ENCODE results near the gene MIP.
A peak's percentile ranks its signal among the peaks of the same experiment; 100 is the strongest.
"Not testable (repeated sequence)": the region's sequence is repeated elsewhere in the genome, so short reads cannot be mapped to it uniquely, and the experiment has no call there.

MIP gene

DNA sequence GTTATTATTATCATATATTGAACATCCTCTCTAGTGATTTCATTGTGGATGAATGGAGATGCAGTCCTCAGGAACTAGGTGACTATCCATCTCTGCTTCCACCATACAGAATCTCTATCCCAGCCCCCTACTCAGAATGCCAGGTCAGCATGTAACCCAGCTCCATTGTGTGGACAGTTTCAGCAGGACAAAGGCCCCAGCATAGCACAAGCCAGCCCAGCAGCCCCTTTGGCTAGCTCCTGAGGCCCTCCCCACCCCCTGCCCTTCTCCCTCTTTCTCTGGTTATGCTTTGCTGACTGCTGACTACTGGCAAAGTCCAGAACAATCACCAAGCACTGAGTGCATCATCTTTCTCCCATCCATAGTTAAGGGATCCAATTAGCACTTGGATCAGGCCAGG lies 8.1 kb upstream of the MIP start:
- no peak for DNase-seq

DNA sequence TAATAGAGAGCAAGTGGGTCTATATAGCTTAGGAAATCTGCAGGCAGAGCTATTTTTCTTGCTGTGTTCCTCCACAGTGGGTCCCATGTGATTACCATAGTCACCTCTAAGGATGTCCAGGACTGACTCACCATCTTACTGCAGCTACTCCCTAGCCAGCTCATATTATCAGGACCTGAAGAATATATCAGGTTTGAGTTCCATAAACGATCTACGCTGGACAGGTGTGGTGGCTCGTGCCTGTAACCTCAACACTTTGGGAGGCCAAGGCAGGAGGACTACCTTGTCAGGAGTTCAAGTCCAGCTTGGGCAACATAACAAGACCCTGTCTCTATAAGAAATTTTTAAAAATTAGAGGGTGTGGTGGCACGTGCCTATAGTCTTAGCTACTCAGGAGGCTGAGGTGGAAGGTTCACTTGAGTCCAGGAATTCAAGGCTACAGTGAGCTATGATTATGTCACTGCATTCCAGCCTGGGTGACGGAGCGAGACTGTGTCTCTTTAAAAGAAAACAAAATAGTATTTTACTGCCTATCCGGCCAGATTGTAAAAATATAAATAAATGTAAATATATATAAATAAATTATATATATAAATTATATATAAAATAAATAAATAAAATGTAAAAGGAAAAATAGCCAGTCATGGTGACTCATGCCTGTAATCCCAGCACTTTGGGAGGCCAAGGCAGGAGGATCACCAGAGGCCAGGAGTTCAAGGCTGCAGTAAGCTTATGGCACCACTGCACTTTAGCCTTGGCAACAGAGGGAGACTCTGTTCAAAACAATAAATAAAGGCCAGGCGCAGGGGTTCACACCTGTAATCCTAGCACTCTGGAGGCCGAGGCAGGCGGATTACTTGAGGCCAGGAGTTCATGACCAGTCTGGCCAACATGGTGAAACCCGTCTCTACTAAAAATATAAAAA lies 7.0 kb upstream of the MIP start:
- no peak for DNase-seq

DNA sequence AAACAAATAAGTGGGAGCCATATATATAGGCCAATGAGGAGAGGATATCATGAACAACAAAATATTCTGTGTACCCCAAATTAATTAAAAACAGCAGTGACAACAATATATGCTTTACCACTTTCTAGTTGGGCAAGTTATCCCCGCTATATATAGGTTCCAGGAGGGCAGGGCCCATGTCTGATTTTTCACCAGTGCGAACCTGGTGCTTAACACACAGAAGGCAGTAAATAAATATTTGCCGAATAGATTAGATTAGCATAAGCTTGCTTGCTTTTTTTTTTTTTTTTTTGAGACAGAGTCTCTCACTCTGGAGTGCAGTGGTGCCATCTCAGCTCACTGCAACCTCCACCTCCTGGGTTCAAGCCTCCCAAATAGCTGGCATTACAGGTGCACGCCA lies 3.4 kb upstream of the MIP start:
- DNase-seq, result no peak

GRCh38 chr12:56451147-56451546 lies 3.3 kb downstream of the MIP start:
- no peak for DNase-seq

DNA sequence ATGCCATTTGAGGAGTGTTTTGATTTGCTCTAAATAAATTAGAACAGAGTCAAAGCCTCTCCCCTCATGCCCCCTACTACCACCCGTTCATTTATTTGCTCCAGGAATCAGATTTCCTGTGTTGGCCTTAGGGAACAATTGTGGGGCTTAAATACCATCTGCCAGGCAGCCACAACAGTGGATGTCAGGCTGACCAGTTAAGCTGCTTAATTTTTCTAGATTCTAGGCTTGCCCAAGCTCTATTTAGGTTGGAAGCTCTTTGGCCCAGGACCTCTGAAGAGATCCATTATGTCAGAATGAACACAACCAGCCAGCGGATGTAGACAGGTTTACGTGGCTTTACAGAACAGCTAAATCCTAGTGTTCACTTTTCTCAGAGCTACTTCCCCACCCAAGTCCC lies 4.2 kb downstream of the MIP start:
- DNase-seq, result no peak

- DNase-seq, result no peak
Measured at GRCh38 chr12:56449622-56449984, 4.9 kb downstream of the MIP start.

GRCh38 chr12:56448860-56449621 lies 5.4 kb downstream of the MIP start, which contains the start of gene TIMELESS:
Gene TIMELESS, minus strand, starts transcription at chr12:56449426. Its CDS starts 15,256 bp downstream, at chr12:56434170.
- peak; percentile 89 for DNase-seq

- DNase-seq, result not testable (repeated sequence)
Measured at GRCh38 chr12:56443208-56443607, 11.2 kb downstream of the MIP start.

DNA sequence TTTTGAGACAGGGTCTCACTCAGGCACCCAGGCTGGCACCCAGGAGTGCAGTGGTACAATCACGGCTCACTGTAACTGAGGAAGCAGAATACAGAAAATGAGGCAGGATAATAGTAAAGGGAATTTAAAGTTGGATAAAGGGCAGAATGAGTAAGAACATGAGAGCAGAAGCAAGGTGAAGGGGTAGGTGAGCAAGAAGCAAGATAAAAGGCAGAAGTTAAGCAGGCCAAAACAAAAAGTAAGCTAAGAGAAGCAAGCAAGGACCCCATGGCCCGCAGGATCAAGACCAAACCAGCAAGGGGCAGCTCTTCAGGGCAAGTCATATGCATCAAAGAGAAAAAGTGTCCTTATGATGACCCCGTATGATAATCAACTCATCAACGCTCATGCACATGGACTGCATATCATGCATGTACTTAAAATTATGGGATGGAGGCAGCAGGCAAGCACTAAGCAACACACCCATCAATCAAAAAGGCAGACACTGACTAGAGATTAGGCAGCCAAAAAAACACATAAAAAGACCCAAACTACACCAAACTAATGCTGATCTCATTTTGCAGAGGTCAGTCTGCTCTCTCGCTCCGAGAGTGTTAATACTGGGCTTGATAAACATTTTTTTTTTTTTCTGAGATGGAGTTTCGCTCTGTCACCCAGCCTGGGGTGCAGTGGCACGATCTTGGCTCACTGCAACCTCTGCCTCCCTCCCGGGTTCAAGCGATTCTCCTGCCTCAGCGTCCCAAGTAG lies 16.9 kb downstream of the MIP start:
- no peak for DNase-seq

- no peak for DNase-seq
Measured at GRCh38 chr12:56434828-56435227, 19.6 kb downstream of the MIP start.

DNA sequence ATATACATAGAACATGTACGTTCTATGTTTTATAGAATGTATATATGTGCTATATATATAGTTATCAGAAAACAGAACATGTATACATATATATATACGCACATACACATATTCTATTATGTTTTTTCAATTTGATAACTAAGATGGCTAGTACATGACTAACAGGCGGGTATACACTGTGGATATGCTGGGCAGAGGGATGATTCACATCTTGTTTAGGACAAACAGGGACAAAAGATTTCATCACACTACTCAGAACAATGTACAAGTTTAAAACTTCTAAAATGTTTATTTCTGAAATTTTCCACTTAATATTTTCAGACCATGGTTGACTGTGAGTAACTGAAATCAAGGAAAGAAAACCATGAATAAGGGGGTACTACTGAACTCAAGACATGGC lies 22.6 kb downstream of the MIP start:
- DNase-seq, result no peak

GRCh38 chr12:56431288-56431687 lies 23.2 kb downstream of the MIP start:
- DNase-seq, result no peak

DNA sequence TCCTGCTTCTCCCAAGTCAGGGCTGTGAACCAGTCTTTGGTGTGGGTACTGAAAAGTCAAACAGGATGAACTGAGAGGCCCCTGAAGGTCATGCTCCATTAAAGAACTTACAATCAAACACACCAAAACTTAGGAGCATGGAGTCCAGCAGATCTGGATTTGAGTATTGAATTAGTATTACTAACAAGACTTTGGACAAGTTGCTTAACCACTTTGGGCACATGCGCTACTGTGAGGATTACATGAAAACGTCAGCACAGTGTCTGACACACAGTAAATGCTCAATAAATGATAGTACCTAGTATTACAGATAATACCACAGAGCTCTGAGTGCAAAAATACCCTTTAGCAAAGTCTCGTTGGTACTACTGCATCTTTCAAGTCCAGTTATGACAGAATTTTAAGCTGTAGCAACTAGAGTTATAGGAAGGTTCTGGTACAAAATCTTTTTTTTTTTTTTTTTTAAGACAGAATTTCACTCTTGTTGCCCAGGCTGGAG lies 28.5 kb downstream of the MIP start:
- no peak for DNase-seq

DNA sequence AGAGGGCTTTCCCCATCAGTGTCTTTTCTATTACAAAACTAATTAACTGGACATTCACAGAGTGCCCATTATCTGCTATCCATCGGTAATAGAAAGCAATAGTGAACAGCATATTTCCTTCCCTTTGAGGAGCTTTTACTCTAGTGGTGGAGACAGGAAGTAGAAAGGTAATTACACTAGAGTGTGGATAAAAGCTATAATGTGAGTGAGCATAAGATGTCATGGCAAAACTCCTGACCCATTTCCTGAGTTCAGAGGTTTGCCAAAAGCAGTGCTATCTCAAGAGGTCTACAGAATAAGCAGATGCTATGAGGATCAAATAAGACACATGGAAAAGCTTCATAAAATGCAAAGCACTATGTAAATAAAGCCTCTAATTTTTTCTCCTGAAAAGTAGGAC lies 29.3 kb downstream of the MIP start:
- DNase-seq, result no peak

DNA sequence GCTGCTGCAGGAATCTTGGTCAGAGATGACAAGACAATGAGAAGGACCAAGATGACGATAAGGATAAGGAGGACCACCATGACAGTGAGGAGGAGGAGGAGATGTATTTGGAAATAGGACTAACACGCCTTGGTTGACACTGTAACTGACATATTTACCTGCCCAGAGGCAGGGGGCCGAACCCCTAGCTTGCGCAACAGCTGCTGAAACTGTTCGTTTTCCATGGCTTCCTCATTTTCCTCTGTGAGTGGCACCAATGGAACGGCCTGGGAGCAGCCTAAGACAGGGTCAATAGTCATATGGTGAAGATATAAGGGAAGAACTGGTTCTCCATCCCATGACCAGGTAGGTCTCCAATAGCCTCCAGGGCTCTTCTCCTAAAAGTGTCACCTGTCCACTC lies 34.0 kb downstream of the MIP start:
- no peak for DNase-seq

GRCh38 chr12:56417739-56418138 lies 36.7 kb downstream of the MIP start:
- no peak for DNase-seq

GRCh38 chr12:56414401-56414800 lies 40.1 kb downstream of the MIP start:
- no peak for DNase-seq

GRCh38 chr12:56413392-56413791 lies 41.1 kb downstream of the MIP start:
- DNase-seq, result no peak

DNA sequence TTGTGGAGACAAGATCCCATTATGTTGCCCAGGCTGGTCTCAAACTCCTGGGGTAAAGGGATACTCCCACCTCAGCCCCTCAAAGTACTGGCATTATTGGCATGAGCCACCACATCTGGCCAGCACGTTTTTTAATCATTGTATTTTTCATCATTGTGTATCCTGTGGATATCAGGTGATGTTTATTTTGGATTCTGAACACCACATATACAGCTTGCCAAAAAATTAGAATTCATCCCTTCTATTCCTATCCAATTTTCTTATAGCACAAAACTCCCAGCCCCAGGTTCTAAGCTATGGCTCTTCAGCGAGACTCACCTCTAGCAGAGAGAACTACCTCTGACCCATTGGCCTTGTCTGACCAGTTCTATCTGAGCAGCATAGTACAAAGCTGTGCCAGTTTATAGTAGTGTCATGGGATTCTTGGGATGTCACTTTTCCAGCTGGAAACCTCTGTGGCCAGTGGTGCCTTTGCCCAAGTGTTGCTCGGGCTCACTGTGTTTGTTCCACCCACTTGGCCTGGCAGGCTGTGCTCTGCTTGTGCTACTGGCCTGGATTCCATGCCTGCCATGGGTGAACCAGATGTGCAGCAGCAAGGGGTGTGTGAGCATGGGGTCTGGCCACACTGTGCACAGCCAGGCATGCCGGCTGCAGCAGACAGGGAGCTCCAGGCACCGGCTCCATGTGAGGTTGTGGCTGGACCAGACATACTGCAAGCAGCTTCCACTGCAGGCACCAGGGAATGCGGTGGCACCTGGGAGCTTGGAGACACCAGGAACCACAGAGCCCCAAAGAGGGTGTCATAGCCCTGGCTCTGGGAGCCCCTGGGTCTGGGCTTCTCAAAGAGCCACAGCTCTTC lies 42.4 kb downstream of the MIP start:
- DNase-seq, result no peak

DNA sequence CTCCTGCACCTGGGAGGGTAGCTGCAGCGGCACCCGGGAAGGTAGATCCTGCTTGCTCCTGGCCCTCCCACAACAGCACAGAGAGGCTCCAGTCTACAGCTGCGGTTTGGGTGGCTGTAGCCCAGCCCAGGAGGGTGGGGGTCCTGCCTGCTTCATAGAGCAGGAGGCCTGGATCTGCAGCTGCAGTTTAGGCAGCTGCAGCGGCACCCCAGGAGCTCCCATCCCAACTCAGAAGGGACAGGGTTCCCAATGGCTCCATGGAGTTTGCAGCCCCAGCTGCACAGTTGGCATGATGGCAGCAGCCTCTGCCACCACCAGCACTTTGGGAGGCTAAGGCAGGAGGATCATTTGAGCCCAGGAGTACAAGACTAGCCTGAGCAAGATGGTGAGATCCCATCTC lies 43.7 kb downstream of the MIP start:
- DNase-seq, result no peak

DNA sequence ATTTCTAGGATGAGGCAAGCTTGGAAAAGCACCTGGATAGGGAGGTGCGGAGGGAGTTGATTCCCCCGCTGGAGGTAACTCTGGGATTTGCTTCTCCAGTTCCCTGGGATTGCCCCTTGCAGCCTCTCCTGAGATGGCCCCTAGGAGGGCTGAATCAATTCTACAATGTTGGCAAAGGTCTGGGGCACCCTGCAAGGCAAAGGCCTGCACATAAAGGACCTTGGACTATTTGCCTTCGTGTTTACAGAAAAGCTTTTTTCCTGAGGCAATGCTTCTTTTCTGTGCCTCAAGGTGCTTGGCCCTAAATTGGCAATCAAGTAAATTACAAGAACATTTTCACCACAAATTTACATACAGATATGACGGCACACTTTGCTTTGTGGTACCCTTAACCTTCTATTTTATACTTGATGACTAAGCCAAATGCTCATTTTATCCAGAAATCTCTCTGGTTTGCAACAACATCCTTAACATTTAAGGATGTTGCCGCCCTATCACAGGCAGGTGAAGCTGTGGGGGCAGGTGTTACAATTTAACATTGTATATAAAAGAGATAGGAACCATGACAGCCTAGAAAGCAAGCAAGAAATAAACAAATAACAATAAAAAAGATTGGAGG lies 45.5 kb downstream of the MIP start:
- no peak for DNase-seq

GRCh38 chr12:56404227-56404626 lies 50.2 kb downstream of the MIP start:
- DNase-seq, result not testable (repeated sequence)
